PC-9 (cell line): Measurements from ENCODE around the gene SGO2. TPM values are rescaled to one million over a fixed set of nuclear protein-coding genes. Genes with fewer than 3 reads are reported as not detected.

Source experiments
- BruUV-seq: library from RNA; stranded (reverse); fragments of 400-500 nt; replicated peaks from 2 replicates; lab custom pipeline; 2021; lab: Mats Ljungman, UMichigan
- CTCF ChIA-PET: fragments of 300-600 bp; sonication (Branson Sonifier 250); formaldehyde crosslinking; loops from one replicate; lab custom pipeline; 2022; ENCODE audit warnings: antibody characterized with exemption; lab: Charles Lee
- POLR2A ChIA-PET: fragments of 300-600 bp; sonication (Branson Sonifier 250); formaldehyde crosslinking; loops from one replicate; lab custom pipeline; 2022; ENCODE audit warnings: antibody characterized with exemption; ENCODE audit not compliant: unreplicated experiment; lab: Charles Lee
- DNase-seq, 2 experiments: peaks; one replicate each; pipeline versions ENCODE4 v3.0.0 to v3.0.0-alpha.2; 2015 to 2022; ENCODE audit warnings: mixed read lengths in 1 of 2
- H2AFZ ChIP-seq: fragments of 200-600 bp; sonication (generic); 2 replicates; pipeline ENCODE4 v1.8.1; 2017; ENCODE audit warnings: antibody characterized with exemption
- H3F3A ChIP-seq: fragments of 200-600 bp; sonication (generic); 2 replicates; pipeline ENCODE4 v1.8.1; 2017; ENCODE audit warnings: antibody characterized with exemption, mild to moderate bottlenecking, low read depth; ENCODE audit not compliant: insufficient read depth
- H3K27ac ChIP-seq: fragments of 200-600 bp; sonication (generic); 2 replicates; pipeline ENCODE4 v1.6.1; 2016; ENCODE audit warnings: mixed run types
- H3K27me3 ChIP-seq: fragments of 200-600 bp; sonication (generic); 2 replicates; pipeline ENCODE4 v1.6.1; 2016; ENCODE audit warnings: low read depth, mixed run types; ENCODE audit not compliant: insufficient read depth
- H3K36me3 ChIP-seq: fragments of 200-600 bp; sonication (generic); 2 replicates; pipeline ENCODE4 v1.6.1; 2016; ENCODE audit warnings: low read depth, mixed run types
- H3K4me1 ChIP-seq: fragments of 200-600 bp; sonication (generic); replicated peaks from 2 replicates; pipeline ENCODE4 v1.6.1; 2016; ENCODE audit warnings: mixed run types; ENCODE audit not compliant: insufficient read depth
- H3K4me2 ChIP-seq: fragments of 200-600 bp; sonication (generic); 2 replicates; pipeline ENCODE4 v1.6.1; 2017; ENCODE audit warnings: mixed run types
- H3K4me3 ChIP-seq: fragments of 200-600 bp; sonication (generic); 2 replicates; pipeline ENCODE4 v1.6.1; 2016; ENCODE audit warnings: mixed run types
- H3K79me2 ChIP-seq: fragments of 200-600 bp; sonication (generic); 2 replicates; pipeline ENCODE4 v1.6.1; 2017; ENCODE audit warnings: low read depth, mixed run types
- H3K9me2 ChIP-seq: fragments of 200-600 bp; sonication (generic); 2 replicates; pipeline ENCODE4 v1.8.1; 2017; ENCODE audit warnings: mild to moderate bottlenecking; ENCODE audit not compliant: insufficient read depth
- H3K9me3 ChIP-seq: fragments of 200-600 bp; sonication (generic); 2 replicates; pipeline ENCODE4 v1.8.1; 2016; ENCODE audit warnings: low read depth; ENCODE audit not compliant: insufficient read depth
- H4K20me1 ChIP-seq: fragments of 200-600 bp; sonication (generic); 2 replicates; pipeline ENCODE4 v1.8.1; 2017; ENCODE audit not compliant: insufficient read depth
- EZH2 ChIP-seq: fragments of 200-600 bp; sonication (generic); IDR thresholded peaks from 2 replicates; pipeline ENCODE4 v1.8.0; 2017; ENCODE audit warnings: antibody characterized with exemption, low read depth
- intact Hi-C: fragments of 100-400 bp; cut with micrococcal nuclease; formaldehyde crosslinking; loops from one replicate; pipeline ENCODE4 v1.10.0; 2022; ENCODE audit not compliant: unreplicated experiment
- total RNA-seq: library from RNA; stranded (reverse); gene quantifications from 2 replicates; pipeline ENCODE4 v1.2.3, GENCODE V29; 2021
- TF ChIP-seq, protein P1 (sequence below): fragments of 200-600 bp; sonication (generic); conservative IDR thresholded peaks from 2 replicates; pipeline ENCODE4 v1.6.1; 2017; ENCODE audit warnings: mixed run types, antibody characterized with exemption, mild to moderate bottlenecking, moderate library complexity

The SGO2 gene
- total RNA-seq, 1 experiment from 2014 or later: 25.0 TPM

DNA sequence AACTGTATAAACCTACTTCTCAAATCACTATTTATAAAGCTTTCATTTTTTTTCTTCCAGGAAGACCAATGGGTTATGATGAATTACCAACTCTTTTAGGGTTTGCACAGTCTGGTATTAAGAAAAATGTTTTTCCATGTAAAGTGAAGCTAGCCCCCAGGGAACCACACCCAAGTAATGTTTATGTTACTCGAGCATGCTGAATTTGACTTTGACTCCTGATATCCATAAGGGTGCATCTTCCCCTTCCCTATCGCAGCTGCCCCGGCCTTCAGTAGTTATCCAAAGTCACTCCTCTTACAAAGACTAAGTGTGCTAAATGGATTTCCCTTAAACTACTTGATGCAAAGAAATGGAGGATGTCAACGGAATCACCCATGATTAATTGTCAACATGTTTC is 37.8 kb upstream of the SGO2 start:
- Histone ChIP-seq H3K4me1 (peaks cover 10% of the 10 kb centered on the region), H3K4me3 (no peak overlapping the region), H3K27ac (no peak overlapping the region), H3K27me3 (no peaks in the 10 kb centered on the region), H3F3A (peaks cover 18% of the 10 kb centered on the region; the same call in 1 of the 2 replicates), H2AFZ (no peak overlapping the region), H3K79me2 (no peaks in the 10 kb centered on the region), H3K36me3 (peaks cover 31% of the 10 kb centered on the region), H4K20me1 (no peaks in the 10 kb centered on the region), H3K9me2 (no peaks in the 10 kb centered on the region), H3K4me2 (no peak overlapping the region), H3K9me3 (no peaks in the 10 kb centered on the region)
- ChIA-PET POLR2A (no interaction called here), CTCF (interaction anchor here (0.6 kb wide), 1 partner anchor 11 kb away, joined by 4 read pairs; no protein-coding TSS in a partner anchor)
- intact Hi-C loops: no loop called here
- BruUV-seq: no TSS peak
- no peak for DNase-seq
- no peak for TF ChIP-seq EZH2
- TF ChIP-seq, protein P1, sequence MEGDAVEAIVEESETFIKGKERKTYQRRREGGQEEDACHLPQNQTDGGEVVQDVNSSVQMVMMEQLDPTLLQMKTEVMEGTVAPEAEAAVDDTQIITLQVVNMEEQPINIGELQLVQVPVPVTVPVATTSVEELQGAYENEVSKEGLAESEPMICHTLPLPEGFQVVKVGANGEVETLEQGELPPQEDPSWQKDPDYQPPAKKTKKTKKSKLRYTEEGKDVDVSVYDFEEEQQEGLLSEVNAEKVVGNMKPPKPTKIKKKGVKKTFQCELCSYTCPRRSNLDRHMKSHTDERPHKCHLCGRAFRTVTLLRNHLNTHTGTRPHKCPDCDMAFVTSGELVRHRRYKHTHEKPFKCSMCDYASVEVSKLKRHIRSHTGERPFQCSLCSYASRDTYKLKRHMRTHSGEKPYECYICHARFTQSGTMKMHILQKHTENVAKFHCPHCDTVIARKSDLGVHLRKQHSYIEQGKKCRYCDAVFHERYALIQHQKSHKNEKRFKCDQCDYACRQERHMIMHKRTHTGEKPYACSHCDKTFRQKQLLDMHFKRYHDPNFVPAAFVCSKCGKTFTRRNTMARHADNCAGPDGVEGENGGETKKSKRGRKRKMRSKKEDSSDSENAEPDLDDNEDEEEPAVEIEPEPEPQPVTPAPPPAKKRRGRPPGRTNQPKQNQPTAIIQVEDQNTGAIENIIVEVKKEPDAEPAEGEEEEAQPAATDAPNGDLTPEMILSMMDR: no peak

- no peak overlapping the region for H3K4me2 ChIP-seq
- no peak overlapping the region for H3K27ac ChIP-seq
- POLR2A ChIA-PET: no interaction called here
- no peaks in the 10 kb centered on the region for H3K9me3 ChIP-seq
- CTCF ChIA-PET: no interaction called here
- no TSS peak for BruUV-seq
- peaks cover 38% of the 10 kb centered on the region for H3K36me3 ChIP-seq
- no peaks in the 10 kb centered on the region for H4K20me1 ChIP-seq
- no peak for TF ChIP-seq EZH2
- TF ChIP-seq, protein P1: no peak
- peaks cover 18% of the 10 kb centered on the region; the same call in 1 of the 2 replicates for H3F3A ChIP-seq
- DNase-seq: no peak
- no peaks in the 10 kb centered on the region for H3K4me1 ChIP-seq
- no peaks in the 10 kb centered on the region for H3K79me2 ChIP-seq
- H3K4me3 ChIP-seq: no peak overlapping the region
- no peaks in the 10 kb centered on the region for H3K27me3 ChIP-seq
- H2AFZ ChIP-seq: no peak overlapping the region
- intact Hi-C loops: no loop called here
- no peaks in the 10 kb centered on the region for H3K9me2 ChIP-seq
Observed at GRCh38 chr2:200490001-200490400, 36.0 kb upstream of the SGO2 start.

GRCh38 chr2:200492656-200493055 is 33.4 kb upstream of the SGO2 start:
- no peaks in the 10 kb centered on the region for H3K4me1 ChIP-seq
- no peaks in the 10 kb centered on the region for H4K20me1 ChIP-seq
- H3K79me2 ChIP-seq: no peaks in the 10 kb centered on the region
- H3F3A ChIP-seq: 0 out of 2 replicates have a peak, but pooled peaks cover 13% of the 10 kb centered on the region
- H3K27me3 ChIP-seq: no peaks in the 10 kb centered on the region
- H3K36me3 ChIP-seq: peaks cover 38% of the 10 kb centered on the region
- intact Hi-C loops: no loop called here
- no peaks in the 10 kb centered on the region for H3K9me2 ChIP-seq
- H3K9me3 ChIP-seq: no peaks in the 10 kb centered on the region
- ChIA-PET POLR2A (no interaction called here), CTCF (no interaction called here)
- no peak overlapping the region for H3K27ac ChIP-seq
- H2AFZ ChIP-seq: no peak overlapping the region
- no peak overlapping the region for H3K4me3 ChIP-seq
- H3K4me2 ChIP-seq: no peak overlapping the region
- DNase-seq: no peak
- no TSS peak for BruUV-seq
- no peak for TF ChIP-seq EZH2
- TF ChIP-seq, protein P1: no peak
